DOHH2 (cell line): ENCODE results near the gene CCHCR1.

ENCODE experiments used
- CTCF ChIP-seq: fragments of 200-600 bp; sonication (generic); IDR thresholded peaks from one replicate; pipeline ENCODE4 v1.5.1; 2014; ENCODE audit warnings: antibody characterized with exemption, mild to moderate bottlenecking, low read depth, low read length; ENCODE audit not compliant: poor library complexity, severe bottlenecking
- EZH2phosphoT487 ChIP-seq: fragments of 200-600 bp; sonication (generic); IDR thresholded peaks from 2 replicates; pipeline ENCODE4 v1.6.1; 2017; ENCODE audit warnings: borderline replicate concordance, mild to moderate bottlenecking, antibody characterized with exemption, low read length, moderate library complexity, mixed read lengths

DNA sequence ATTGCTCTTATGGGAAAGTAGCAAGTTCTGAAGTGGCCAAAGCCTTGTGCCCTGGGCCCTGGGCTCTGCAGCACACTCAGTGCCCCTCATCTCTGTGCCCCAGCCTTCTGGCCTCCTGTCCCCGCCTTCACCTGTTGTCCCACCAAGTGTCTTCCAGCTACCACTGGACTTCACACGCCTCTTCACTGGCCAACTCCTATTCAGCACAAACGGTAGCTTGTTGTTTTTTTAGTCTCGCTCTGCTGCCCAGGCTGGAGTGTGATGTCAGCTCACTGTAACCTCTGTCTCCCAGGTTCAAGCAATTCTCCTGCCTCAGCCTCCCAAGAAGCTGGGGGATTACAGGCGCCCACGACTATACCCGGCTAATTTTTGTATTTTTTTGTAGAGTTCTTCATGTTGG is 4.8 kb downstream of the CCHCR1 start:
- TF ChIP-seq CTCF (no peak), EZH2phosphoT487 (no peak)
